GM19438 (cell line): ENCODE results near the gene EIF2S3.

Experiments used
- ATAC-seq: cut with Tn5 transposase; IDR thresholded peaks from one replicate; pipeline ENCODE4 v1.9.1; 2021; ENCODE audit warnings: low read depth; ENCODE audit not compliant: unreplicated experiment

Gene EIF2S3

GRCh38 chrX:24054182-24055042 is at the start of gene EIF2S3:
Gene EIF2S3, plus strand, starts transcription at chrX:24054956. Its CDS starts 13 bp downstream, at chrX:24054969.
- ATAC-seq: peak; percentile 87

GRCh38 chrX:24005028-24005427 is 49.7 kb upstream of the EIF2S3 start:
- ATAC-seq: no peak

GRCh38 chrX:24005867-24006266 is 48.9 kb upstream of the EIF2S3 start:
- no peak for ATAC-seq

GRCh38 chrX:24012266-24012665 is 42.5 kb upstream of the EIF2S3 start:
- no peak for ATAC-seq

GRCh38 chrX:24014388-24015018 is 40.3 kb upstream of the EIF2S3 start:
- ATAC-seq: no peak

- ATAC-seq: no peak
These were observed 37.1 kb upstream of the EIF2S3 start for GRCh38 chrX:24017674-24018073.

GRCh38 chrX:24018809-24019208 is 35.9 kb upstream of the EIF2S3 start:
- no peak for ATAC-seq

GRCh38 chrX:24019448-24019847 is 35.3 kb upstream of the EIF2S3 start:
- no peak for ATAC-seq

GRCh38 chrX:24020306-24020876 is 34.4 kb upstream of the EIF2S3 start:
- no peak for ATAC-seq

- no peak for ATAC-seq
These were observed 31.2 kb upstream of the EIF2S3 start for GRCh38 chrX:24023544-24023943.

- no peak for ATAC-seq
These were observed 30.6 kb upstream of the EIF2S3 start for GRCh38 chrX:24023972-24024669.

- peak; percentile 79 for ATAC-seq
These were observed 29.7 kb upstream of the EIF2S3 start for GRCh38 chrX:24024819-24025740.

- peak; percentile 28 for ATAC-seq
These were observed 28.9 kb upstream of the EIF2S3 start for GRCh38 chrX:24025741-24026403.

GRCh38 chrX:24026432-24026831 is 28.3 kb upstream of the EIF2S3 start:
- ATAC-seq: no peak

- no peak for ATAC-seq
These were observed 27.7 kb upstream of the EIF2S3 start, which contains the start of gene KLHL15 for GRCh38 chrX:24027086-24027485. Gene KLHL15, minus strand, starts transcription at chrX:24027186. Its CDS starts 20,493 bp downstream, at chrX:24006693.

GRCh38 chrX:24027985-24028384 is 26.8 kb upstream of the EIF2S3 start:
- no peak for ATAC-seq

- ATAC-seq: no peak
These were observed 24.2 kb upstream of the EIF2S3 start for GRCh38 chrX:24030597-24030996.

GRCh38 chrX:24034485-24034884 is 20.3 kb upstream of the EIF2S3 start:
- no peak for ATAC-seq

- no peak for ATAC-seq
These were observed 17.0 kb upstream of the EIF2S3 start for GRCh38 chrX:24037729-24038128.
